A673 (cell line): ENCODE results near the gene PFKFB4. TPM values are rescaled to one million over a fixed set of nuclear protein-coding genes. Genes with fewer than 3 reads are reported as not detected.

Experiments
- BruUV-seq: library from RNA; stranded (reverse); fragments of 400-500 nt; replicated peaks from 2 replicates; lab custom pipeline; 2021; lab: Mats Ljungman, UMichigan
- CTCF ChIA-PET: fragments of 300-600 bp; sonication (Branson Sonifier 250); formaldehyde crosslinking; loops from one replicate; lab custom pipeline; 2022; ENCODE audit warnings: antibody characterized with exemption; lab: Charles Lee
- POLR2A ChIA-PET: fragments of 300-600 bp; sonication (Branson Sonifier 250); formaldehyde crosslinking; loops from one replicate; lab custom pipeline; 2022; ENCODE audit warnings: antibody characterized with exemption; ENCODE audit not compliant: low non-redundant PET; lab: Charles Lee
- DNase-seq: peaks from one replicate; pipeline ENCODE4 v3.0.0-alpha.2; 2015; ENCODE audit warnings: low spot score
- H3K27ac ChIP-seq: fragments of 200-600 bp; sonication (generic); 2 replicates; pipeline ENCODE4 v1.5.1; 2016; ENCODE audit warnings: mixed run types, low read depth, mild to moderate bottlenecking, mixed read lengths, antibody characterized with exemption, low read length; ENCODE audit not compliant: poor library complexity, severe bottlenecking
- H3K27me3 ChIP-seq: fragments of 200-600 bp; sonication (generic); replicated peaks from 2 replicates; pipeline ENCODE4 v1.6.1; 2017; ENCODE audit warnings: mixed run types, low read depth, mild to moderate bottlenecking, mixed read lengths, antibody characterized with exemption, low read length; ENCODE audit not compliant: insufficient read depth, poor library complexity
- H3K36me3 ChIP-seq: fragments of 200-600 bp; sonication (generic); 2 replicates; pipeline ENCODE4 v1.6.1; 2016; ENCODE audit warnings: mixed run types, mild to moderate bottlenecking, mixed read lengths, antibody characterized with exemption, low read length; ENCODE audit not compliant: insufficient read depth, poor library complexity, severe bottlenecking
- H3K4me1 ChIP-seq: fragments of 200-600 bp; sonication (generic); 2 replicates; pipeline ENCODE4 v1.6.1; 2017; ENCODE audit warnings: mixed run types, mild to moderate bottlenecking, mixed read lengths, antibody characterized with exemption, low read length; ENCODE audit not compliant: insufficient read depth, poor library complexity, severe bottlenecking
- H3K4me3 ChIP-seq: fragments of 200-600 bp; sonication (generic); 2 replicates; pipeline ENCODE4 v1.5.1; 2016; ENCODE audit warnings: low read depth, mixed run types, mild to moderate bottlenecking, mixed read lengths, low read length; ENCODE audit not compliant: poor library complexity, severe bottlenecking
- H3K9me3 ChIP-seq: fragments of 200-600 bp; sonication (generic); 2 replicates; pipeline ENCODE4 v1.6.1; 2016; ENCODE audit warnings: mixed run types, low read depth, mild to moderate bottlenecking, mixed read lengths, antibody characterized with exemption, low read length; ENCODE audit not compliant: poor library complexity, severe bottlenecking
- EZH2 ChIP-seq: fragments of 200-600 bp; sonication (generic); IDR thresholded peaks from 2 replicates; pipeline ENCODE4 v1.6.1; 2017; ENCODE audit warnings: borderline replicate concordance, low read depth, mild to moderate bottlenecking, mixed read lengths, antibody characterized with exemption, low read length; ENCODE audit not compliant: poor library complexity, severe bottlenecking
- intact Hi-C: fragments of 100-400 bp; cut with micrococcal nuclease; formaldehyde crosslinking; loops from one replicate; pipeline ENCODE4 v1.10.0; 2022; ENCODE audit not compliant: unreplicated experiment
- microRNA-seq: library from miRNA; unstranded; fragments of <30 nt; microRNA quantifications from one replicate; pipeline ENCODE4 v1.2.0, GENCODE V29; 2021
- total RNA-seq: library from RNA; stranded (reverse); gene quantifications from 2 replicates; pipeline ENCODE4 v1.2.3, GENCODE V29; 2021
- TF ChIP-seq, protein P1 (sequence below): fragments of 300-800, 200-600 bp; sonication (generic); conservative IDR thresholded peaks from 2 replicates; pipeline ENCODE4 v1.5.1; 2017; ENCODE audit warnings: low read depth, mild to moderate bottlenecking, antibody characterized with exemption, low read length, moderate library complexity, mixed read lengths

PFKFB4 gene
- total RNA-seq, 1 experiment from 2014 or later = 5.0 TPM

DNA sequence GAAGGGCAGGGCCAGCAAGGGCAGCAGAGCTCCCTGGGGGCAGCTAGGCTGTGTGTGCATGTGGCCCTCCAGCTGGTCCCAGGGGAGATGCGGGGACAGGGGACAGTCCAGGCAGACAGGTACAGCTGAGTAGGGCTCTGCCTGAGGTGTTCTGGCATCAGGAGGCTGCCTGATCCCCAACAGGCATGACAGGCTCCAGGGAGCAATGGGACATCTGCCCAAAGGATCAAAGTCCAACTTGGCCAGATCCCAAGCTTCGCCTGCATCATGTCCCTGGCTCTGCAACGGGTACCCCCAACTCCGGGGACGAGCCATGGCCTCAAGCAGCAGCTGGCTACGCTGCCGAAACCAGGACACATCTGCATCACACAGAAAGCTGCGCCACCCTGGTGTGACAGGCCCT, 88.3 kb downstream of the PFKFB4 start:
- TF ChIP-seq EZH2 = no peak
- TF ChIP-seq, protein P1, sequence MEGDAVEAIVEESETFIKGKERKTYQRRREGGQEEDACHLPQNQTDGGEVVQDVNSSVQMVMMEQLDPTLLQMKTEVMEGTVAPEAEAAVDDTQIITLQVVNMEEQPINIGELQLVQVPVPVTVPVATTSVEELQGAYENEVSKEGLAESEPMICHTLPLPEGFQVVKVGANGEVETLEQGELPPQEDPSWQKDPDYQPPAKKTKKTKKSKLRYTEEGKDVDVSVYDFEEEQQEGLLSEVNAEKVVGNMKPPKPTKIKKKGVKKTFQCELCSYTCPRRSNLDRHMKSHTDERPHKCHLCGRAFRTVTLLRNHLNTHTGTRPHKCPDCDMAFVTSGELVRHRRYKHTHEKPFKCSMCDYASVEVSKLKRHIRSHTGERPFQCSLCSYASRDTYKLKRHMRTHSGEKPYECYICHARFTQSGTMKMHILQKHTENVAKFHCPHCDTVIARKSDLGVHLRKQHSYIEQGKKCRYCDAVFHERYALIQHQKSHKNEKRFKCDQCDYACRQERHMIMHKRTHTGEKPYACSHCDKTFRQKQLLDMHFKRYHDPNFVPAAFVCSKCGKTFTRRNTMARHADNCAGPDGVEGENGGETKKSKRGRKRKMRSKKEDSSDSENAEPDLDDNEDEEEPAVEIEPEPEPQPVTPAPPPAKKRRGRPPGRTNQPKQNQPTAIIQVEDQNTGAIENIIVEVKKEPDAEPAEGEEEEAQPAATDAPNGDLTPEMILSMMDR = no peak
- Histone ChIP-seq H3K9me3 (no peaks in the 10 kb centered on the region), H3K27ac (no peak overlapping the region), H3K27me3 (no peaks in the 10 kb centered on the region), H3K4me1 (peaks cover 15% of the 10 kb centered on the region), H3K4me3 (no peak overlapping the region), H3K36me3 (peaks cover 4% of the 10 kb centered on the region)
- intact Hi-C loops = no loop called here
- ChIA-PET POLR2A (no interaction called here), CTCF (no interaction called here)
- DNase-seq = no peak
- no TSS peak for BruUV-seq

Small RNA genes lying within 50 kb of the gene (microRNA-seq; reads per million reads assigned to microRNA genes)
- gene MIR6823 = not detected
- gene MIR711 = not detected

Other genes starting within 250 kb of the PFKFB4 start
- not detected in 2 replicates for gene SPINK8, start 223.1 kb downstream of the PFKFB4 start, total RNA-seq
- 0.55 and 0.60 TPM in 2 replicates for gene FBXW12, start 184.6 kb downstream of the PFKFB4 start, total RNA-seq
- gene PLXNB1, start 126.7 kb downstream of the PFKFB4 start, total RNA-seq = 24.6 and 38.0 TPM in 2 replicates
- gene CCDC51, start 116.7 kb downstream of the PFKFB4 start, total RNA-seq = 11.7 and 11.8 TPM in 2 replicates
- 118 and 152 TPM in 2 replicates for gene TMA7, start 116.5 kb downstream of the PFKFB4 start, total RNA-seq
- gene ATRIP, start 110.1 kb downstream of the PFKFB4 start, total RNA-seq = 9.5 and 9.7 TPM in 2 replicates
- 61.8 and 63.5 TPM in 2 replicates for gene SHISA5, start 52.6 kb downstream of the PFKFB4 start, total RNA-seq
- gene UCN2, start 7.0 kb upstream of the PFKFB4 start, total RNA-seq = 0.49 and 0.81 TPM in 2 replicates
- gene COL7A1, start 38.5 kb upstream of the PFKFB4 start, total RNA-seq = 16.4 and 24.8 TPM in 2 replicates
- gene UQCRC1, start 52.8 kb upstream of the PFKFB4 start, total RNA-seq = 189 and 215 TPM in 2 replicates
- gene TMEM89, start 65.0 kb upstream of the PFKFB4 start, total RNA-seq = 0.50 TPM in 1 of 2 replicates, not detected in the other
- 11.8 and 12.6 TPM in 2 replicates for gene SLC26A6, start 78.7 kb upstream of the PFKFB4 start, total RNA-seq
- gene CELSR3, start 106.1 kb upstream of the PFKFB4 start, total RNA-seq = 1.2 and 2.1 TPM in 2 replicates
- gene NCKIPSD, start 129.1 kb upstream of the PFKFB4 start, total RNA-seq = 15.0 and 18.8 TPM in 2 replicates
- 62.5 and 72.0 TPM in 2 replicates for gene IP6K2, start 160.4 kb upstream of the PFKFB4 start, total RNA-seq